ENCODE data around the gene MAST1. TPM values are rescaled to one million over a fixed set of nuclear protein-coding genes. Genes with fewer than 3 reads are reported as not detected.

Gene MAST1
- total RNA-seq, 2 experiments from 2014 or later = 1.2 to 1.5 TPM

DNA sequence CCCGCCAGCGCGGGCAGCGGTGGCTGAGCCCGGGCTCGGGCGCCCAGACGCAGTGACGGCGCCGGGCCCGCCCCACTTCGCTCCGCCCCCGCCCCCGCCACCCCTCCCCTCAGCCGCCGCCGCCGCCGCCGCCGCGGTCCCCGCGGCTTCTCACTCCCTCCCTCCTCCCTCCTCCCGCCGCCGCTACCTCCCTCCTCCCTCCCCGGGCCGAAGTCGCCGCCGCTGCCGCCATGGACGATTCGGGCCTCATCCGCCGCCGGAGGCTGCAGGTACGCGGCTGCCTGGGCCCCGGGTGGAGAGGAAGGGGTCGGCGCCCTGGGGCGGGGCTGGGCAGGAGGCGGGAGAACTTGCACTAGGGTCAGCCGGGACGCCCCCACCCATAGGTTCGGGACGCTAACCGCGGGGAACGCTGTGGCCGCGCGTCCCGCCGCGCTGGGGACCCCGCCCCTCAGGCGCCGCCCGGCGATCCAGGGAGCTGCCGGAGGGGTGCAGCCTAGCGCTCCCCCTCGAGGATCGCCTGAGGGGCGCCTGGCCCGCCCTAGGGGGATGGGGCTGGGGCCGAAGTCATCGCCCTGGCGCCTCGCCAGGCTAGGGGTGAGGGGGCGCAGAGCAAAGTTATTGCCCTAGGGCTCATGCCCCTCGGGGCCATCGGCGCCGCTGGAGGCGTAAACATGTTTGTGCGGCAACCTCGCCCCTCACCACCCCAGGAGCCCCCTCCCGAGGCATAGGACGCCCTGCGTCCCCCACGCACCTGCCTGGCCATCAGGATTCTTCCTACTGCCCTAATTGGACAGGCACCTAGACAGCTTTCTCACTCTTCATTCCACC is 4.4 kb upstream of the MAST1 start:
- H3K27ac Mint-ChIP-seq = no peak overlapping the region
- intact Hi-C loops (cut with micrococcal nuclease) = no loop called here

DNA sequence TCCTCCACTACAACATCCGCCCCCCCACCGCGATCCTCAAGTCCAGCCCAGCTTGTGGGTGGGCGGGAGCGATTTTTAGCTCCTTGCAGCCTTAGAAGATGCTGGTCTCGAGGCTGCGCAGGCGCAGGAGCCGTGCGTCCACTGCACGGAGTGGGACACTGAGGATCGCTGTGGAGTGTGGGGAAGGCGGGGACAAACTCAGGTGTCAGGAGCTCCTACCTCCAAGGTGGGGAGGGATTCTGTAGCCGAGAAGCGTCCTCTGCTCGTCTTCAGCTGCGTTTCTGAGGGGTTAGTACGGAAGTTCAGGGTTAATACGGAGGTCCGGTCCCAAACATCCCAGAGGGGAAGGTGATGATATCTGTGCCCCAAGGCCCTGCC is 3.8 kb upstream of the MAST1 start, which contains the start of gene RTBDN:
RTBDN (minus strand) TSS at position 14 of the 378 bp plus-strand sequence. CDS start 4,600 bp downstream, outside the sequence.
- DNase-seq = no peak
- H3K9me3 Mint-ChIP-seq = no peaks in the 10 kb centered on the region
- CTCF ChIA-PET = interaction anchor here (1.2 to 2.0 kb wide), 3 partner anchors 13 to 74 kb away, joined by 4 to 5 read pairs (median 4); no protein-coding TSS in a partner anchor
- no peaks in the 10 kb centered on the region for H3K36me3 Mint-ChIP-seq (ENCODE audit: low read depth)
- no peak within 1 kb of the TSS for H3K4me3 Mint-ChIP-seq
- H3K27me3 Mint-ChIP-seq (ENCODE audit: low read depth) = peaks cover 69% of the 10 kb centered on the region
- no peak within 1 kb of the TSS for H3K27ac Mint-ChIP-seq
- peaks cover 24% of the 10 kb centered on the region for H3K4me1 Mint-ChIP-seq (ENCODE audit: low read depth)
- intact Hi-C loops (cut with micrococcal nuclease) = no loop called here

More for the DNA sequence above, 4.4 kb upstream of the MAST1 start:
- H3K9me3 Mint-ChIP-seq = no peaks in the 10 kb centered on the region
- no peaks in the 10 kb centered on the region for H3K36me3 Mint-ChIP-seq (ENCODE audit: low read depth)
- H3K4me3 Mint-ChIP-seq = no peak overlapping the region
- H3K4me1 Mint-ChIP-seq (ENCODE audit: low read depth) = peaks cover 19% of the 10 kb centered on the region
- H3K27me3 Mint-ChIP-seq (ENCODE audit: low read depth) = peaks cover 68% of the 10 kb centered on the region
- CTCF ChIA-PET = interaction anchor here (1.2 to 2.0 kb wide), 3 partner anchors 13 to 73 kb away, joined by 4 to 5 read pairs (median 4); no protein-coding TSS in a partner anchor
- peak; percentile 43 for DNase-seq

DNA sequence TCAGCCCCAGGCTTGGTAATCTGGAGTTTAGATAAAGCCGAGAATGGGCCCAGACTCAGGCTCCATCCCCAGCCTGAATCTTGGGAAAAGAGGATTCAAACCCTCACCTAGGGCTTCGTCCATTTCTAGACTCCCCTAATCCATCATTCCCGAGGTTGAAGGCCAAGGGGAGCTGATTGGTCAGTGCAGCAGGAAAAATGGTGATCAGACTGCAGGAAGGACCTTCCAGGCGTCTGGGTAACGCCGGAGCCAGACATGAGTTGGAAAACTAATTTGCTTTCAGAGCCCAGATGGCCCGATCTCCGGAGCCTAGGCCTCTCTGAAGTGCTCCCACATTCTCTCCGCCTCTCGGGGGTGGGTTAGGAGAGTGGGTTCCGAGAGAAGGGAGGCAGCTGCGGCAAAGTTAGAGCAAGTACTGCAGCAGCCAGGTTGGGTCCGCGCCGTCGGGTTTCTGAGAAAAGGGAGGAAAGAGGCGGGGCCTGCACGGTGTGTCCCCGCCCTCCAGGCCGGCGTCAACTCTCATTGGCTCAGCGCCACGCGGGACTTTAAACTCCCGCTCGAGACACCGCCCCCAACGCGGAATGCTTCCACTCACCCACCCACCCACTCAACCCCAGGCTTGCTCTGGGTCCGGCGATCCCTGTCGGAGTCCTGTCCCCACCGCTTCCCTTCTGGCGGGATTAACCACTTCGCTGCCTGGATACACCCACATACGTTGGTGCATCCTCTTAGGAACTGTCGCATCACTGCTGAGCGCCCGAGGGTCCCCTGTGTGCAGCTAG is 3.1 kb upstream of the MAST1 start:
- Mint-ChIP-seq H3K4me3 (no peak overlapping the region), H3K4me1 (ENCODE audit: low read depth) (peaks cover 27% of the 10 kb centered on the region), H3K27ac (no peak overlapping the region), H3K27me3 (ENCODE audit: low read depth) (peaks cover 69% of the 10 kb centered on the region), H3K9me3 (no peaks in the 10 kb centered on the region), H3K36me3 (ENCODE audit: low read depth) (no peaks in the 10 kb centered on the region)
- intact Hi-C loops (cut with micrococcal nuclease) = no loop called here
- CTCF ChIA-PET = interaction anchor here (1.2 to 2.0 kb wide), 3 partner anchors 12 to 75 kb away, joined by 4 to 5 read pairs (median 4); no protein-coding TSS in a partner anchor
- DNase-seq = peak; percentile 21

DNA sequence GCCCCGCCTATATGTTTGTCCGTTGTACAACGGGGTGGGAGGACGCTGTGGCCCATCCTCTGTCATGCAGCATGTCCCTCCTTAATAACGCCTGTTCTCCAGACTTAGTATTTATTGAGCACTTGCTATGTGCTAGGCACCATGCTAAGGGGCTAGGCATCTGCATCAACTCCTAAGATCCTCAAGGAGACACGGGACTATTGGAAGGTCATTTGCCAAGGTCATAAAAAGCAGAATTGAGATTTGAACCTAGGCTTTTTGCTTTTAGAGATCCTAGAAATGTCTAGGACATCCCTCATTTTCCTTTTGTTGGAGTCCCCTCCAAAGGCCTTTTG is 1.8 kb upstream of the MAST1 start:
- H3K9me3 Mint-ChIP-seq = no peaks in the 10 kb centered on the region
- H3K4me1 Mint-ChIP-seq (ENCODE audit: low read depth) = peaks cover 38% of the 10 kb centered on the region
- no peaks in the 10 kb centered on the region for H3K36me3 Mint-ChIP-seq (ENCODE audit: low read depth)
- CTCF ChIA-PET = interaction anchor here (0.8 to 1.3 kb wide), 4 partner anchors 12 to 129 kb away, joined by 3 to 6 read pairs (median 4); no protein-coding TSS in a partner anchor
- DNase-seq = no peak
- H3K4me3 Mint-ChIP-seq = no peak overlapping the region
- H3K27me3 Mint-ChIP-seq (ENCODE audit: low read depth) = peaks cover 73% of the 10 kb centered on the region
- intact Hi-C loops (cut with micrococcal nuclease) = no loop called here
- no peak overlapping the region for H3K27ac Mint-ChIP-seq

DNA sequence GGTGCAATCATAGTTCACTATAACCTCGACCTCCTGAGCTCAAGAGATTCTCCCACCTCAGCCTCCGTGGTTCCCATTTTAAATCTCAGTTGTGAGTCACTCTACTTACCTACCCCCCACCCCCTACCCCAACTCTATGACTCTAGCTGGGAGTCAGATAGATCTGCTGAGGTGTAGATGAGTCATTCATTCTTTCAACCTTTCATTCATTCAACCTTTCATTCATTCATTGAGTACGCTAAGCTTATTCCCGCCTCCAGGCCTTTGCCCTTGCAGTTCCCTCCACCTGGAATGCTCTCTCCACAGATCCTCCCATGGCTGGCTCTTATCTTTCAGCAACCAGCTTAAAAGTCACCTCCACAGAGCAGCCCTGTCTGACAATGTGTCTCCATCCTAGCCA is 1.1 kb upstream of the MAST1 start:
- Mint-ChIP-seq H3K36me3 (ENCODE audit: low read depth) (no peaks in the 10 kb centered on the region), H3K9me3 (no peaks in the 10 kb centered on the region), H3K27me3 (ENCODE audit: low read depth) (peaks cover 72% of the 10 kb centered on the region), H3K4me3 (no peak overlapping the region), H3K27ac (no peak overlapping the region), H3K4me1 (ENCODE audit: low read depth) (peaks cover 39% of the 10 kb centered on the region)
- CTCF ChIA-PET = interaction anchor here (0.6 to 1.5 kb wide), 9 partner anchors 10 to 128 kb away, joined by 3 to 6 read pairs (median 5); no protein-coding TSS in a partner anchor
- peak; percentile 22 for DNase-seq
- intact Hi-C loops (cut with micrococcal nuclease) = no loop called here

DNA sequence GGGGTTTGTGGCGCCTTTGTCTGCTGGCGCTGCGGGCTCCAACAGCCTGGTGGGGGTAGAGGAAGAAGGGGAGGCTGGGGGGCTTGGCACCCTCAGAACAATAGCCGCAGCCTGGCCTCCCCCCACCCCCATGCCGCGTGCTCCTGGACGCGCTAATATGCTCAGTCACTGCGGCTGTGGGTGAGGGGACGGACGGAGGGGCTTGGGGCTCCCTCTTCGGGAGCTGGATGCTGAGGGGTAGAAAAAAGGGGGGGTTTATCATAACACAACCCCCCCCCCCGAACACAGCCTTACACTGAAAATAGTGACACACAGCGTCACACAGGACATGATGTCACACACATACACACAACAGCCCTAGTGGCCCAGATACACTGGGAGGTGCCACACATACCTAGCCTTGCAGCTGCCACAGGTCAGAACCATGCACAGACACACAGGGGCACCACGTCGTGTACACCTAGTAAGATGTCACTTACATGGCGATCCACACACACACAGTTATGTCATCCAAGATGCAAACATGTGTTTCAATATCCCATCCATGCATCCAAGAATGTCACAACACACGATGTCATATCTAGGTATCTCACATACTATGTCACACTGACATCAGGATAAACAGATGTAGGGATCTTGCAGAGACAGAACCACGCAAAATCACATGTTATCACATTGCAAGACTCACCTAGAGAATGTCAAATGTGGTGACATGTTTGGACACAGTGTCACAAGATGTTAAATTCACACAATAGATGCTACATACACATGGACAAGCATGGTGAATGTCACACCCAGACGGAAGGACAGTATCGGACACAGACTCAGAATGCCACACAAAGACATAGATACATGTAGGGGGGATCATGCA is 806 bp downstream of the MAST1 start:
- DNase-seq = peak; percentile 44
- intact Hi-C loops (cut with micrococcal nuclease) = no loop called here
- H3K4me1 Mint-ChIP-seq (ENCODE audit: low read depth) = peaks cover 31% of the 10 kb centered on the region
- peak overlapping the region; percentile 51 for H3K4me3 Mint-ChIP-seq
- peaks cover 74% of the 10 kb centered on the region for H3K27me3 Mint-ChIP-seq (ENCODE audit: low read depth)
- H3K9me3 Mint-ChIP-seq = no peaks in the 10 kb centered on the region
- CTCF ChIA-PET = interaction anchor here (0.6 kb wide), 1 partner anchor 10 kb away, joined by 6 read pairs; no protein-coding TSS in a partner anchor
- no peaks in the 10 kb centered on the region for H3K36me3 Mint-ChIP-seq (ENCODE audit: low read depth)
- no peak overlapping the region for H3K27ac Mint-ChIP-seq

DNA sequence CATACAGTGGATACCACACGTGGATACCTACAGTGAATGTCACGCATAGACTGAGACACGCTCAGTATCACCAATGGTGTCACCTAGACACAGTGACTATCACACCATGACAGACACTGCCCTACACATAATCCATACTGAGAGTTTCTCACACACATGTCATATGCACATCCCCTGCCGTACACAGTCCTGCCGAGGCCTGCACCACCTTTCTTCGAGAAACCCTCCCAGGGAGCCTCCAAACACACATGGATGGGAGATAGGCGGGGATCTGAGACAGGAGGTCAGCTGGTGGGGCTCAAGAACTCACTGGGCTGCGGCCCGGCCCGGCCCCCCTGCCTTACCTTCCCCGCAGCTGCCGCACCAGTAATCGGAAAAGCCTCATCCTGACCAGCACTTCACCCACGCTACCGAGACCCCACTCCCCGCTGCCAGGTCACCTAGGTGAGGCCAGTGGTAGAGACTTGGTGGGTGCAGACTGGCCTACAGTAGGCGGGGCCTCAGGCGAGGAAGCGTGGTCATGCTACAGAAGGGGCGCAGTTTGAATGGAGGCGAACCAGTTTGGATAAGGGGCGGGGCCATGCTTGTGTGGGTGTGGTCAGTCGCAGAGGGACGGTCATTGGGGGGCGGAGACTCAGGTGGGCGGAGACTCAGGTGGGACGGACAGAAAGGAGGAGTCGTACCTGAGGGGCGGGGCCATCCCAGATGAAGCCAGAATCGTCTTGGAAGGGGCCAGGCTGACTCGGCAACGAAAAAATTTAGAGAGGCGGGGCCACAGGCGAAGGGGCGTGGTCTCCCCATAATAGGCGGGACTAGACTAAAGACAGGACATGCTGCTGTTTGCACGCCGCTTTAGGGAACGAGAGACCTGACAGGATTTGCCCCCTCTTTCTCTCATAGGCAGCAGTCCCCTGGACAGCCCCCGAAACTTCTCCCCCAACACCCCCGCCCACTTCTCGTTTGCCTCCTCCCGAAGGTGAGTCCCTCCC is 2.1 kb downstream of the MAST1 start:
- Mint-ChIP-seq H3K27me3 (ENCODE audit: low read depth) (peaks cover 69% of the 10 kb centered on the region), H3K4me3 (no peak overlapping the region), H3K4me1 (ENCODE audit: low read depth) (peaks cover 26% of the 10 kb centered on the region), H3K36me3 (ENCODE audit: low read depth) (no peaks in the 10 kb centered on the region), H3K9me3 (no peaks in the 10 kb centered on the region), H3K27ac (no peak overlapping the region)
- DNase-seq = peak; percentile 67
- CTCF ChIA-PET = no interaction called here
- intact Hi-C loops (cut with micrococcal nuclease) = loop anchor here (1.0 kb wide), 1 partner anchor 65 kb away; the partner anchor contains the start of gene HOOK2

DNA sequence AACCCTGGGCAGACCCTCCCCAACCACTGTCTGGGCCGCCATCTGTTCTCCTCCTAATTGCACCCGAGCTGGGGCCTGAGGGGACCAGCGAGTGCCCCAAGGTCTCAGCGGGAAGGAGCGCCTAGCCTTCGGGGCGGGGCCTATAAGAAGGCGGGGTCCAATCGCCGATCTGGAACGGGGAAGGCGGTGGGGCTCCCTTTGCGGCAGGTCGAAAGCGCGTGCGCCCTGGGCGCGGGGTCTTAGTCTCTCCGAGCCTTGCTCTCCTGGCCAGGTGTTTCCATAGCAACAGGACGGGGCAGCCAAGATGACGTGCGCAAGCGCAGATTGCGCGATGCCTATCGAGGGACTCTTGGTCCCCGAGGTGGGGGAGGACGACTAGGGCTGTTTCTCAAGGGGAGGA is 2.8 kb downstream of the MAST1 start:
- Mint-ChIP-seq H3K4me1 (ENCODE audit: low read depth) (peaks cover 26% of the 10 kb centered on the region), H3K27me3 (ENCODE audit: low read depth) (peaks cover 64% of the 10 kb centered on the region), H3K9me3 (no peaks in the 10 kb centered on the region), H3K36me3 (ENCODE audit: low read depth) (no peaks in the 10 kb centered on the region), H3K4me3 (no peak overlapping the region), H3K27ac (no peak overlapping the region)
- no peak for DNase-seq
- intact Hi-C loops (cut with micrococcal nuclease) = no loop called here
- CTCF ChIA-PET = interaction anchor here (0.8 kb wide), 1 partner anchor 75 kb away, joined by 5 read pairs; no protein-coding TSS in a partner anchor

DNA sequence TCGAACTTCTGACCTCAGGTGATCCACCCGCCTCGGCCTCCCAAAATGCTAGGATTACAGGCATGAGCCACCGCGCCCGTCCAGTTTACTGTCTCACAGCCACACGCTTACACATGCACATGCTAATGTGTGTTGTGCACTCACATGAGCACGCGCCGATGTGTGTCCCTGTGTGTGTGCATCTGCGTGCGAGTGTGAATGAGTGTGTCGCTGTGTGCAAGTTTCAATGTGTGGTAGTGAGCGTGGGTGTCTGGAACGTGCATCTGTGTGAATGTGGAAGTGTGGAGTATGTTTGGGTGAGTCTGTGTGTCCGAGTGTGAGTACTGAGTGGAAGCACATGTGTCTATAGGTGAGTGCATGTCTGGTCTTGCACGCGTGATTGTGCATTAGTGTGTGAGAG is 4.2 kb downstream of the MAST1 start:
- no peak overlapping the region for H3K4me3 Mint-ChIP-seq
- no peak for DNase-seq
- intact Hi-C loops (cut with micrococcal nuclease) = no loop called here
- CTCF ChIA-PET = no interaction called here
- H3K4me1 Mint-ChIP-seq (ENCODE audit: low read depth) = peaks cover 25% of the 10 kb centered on the region
- H3K9me3 Mint-ChIP-seq = no peaks in the 10 kb centered on the region
- no peaks in the 10 kb centered on the region for H3K36me3 Mint-ChIP-seq (ENCODE audit: low read depth)
- H3K27me3 Mint-ChIP-seq (ENCODE audit: low read depth) = peaks cover 55% of the 10 kb centered on the region
- no peak overlapping the region for H3K27ac Mint-ChIP-seq

DNA sequence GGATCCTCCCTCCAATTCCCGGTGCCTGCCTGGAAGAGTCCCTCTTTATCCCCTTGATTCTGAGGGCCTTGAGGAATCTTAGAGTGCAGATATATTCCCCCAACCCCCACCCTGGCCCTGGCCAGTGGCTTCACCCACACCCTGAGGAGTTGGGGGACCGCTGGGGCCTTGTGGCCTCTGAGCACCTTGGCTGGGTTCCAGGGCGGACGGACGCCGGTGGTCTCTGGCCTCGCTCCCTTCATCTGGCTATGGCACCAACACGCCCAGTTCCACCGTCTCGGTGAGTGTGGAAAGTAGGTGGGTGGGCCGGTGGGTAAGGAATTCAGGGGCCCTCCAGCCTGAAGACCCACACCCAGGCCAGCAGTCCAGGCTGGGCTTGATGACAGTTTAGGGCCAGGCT is 5.0 kb downstream of the MAST1 start:
- no peak for DNase-seq
- intact Hi-C loops (cut with micrococcal nuclease) = no loop called here
- Mint-ChIP-seq H3K4me1 (ENCODE audit: low read depth) (peaks cover 23% of the 10 kb centered on the region), H3K4me3 (no peak overlapping the region), H3K27ac (no peak overlapping the region), H3K9me3 (no peaks in the 10 kb centered on the region), H3K27me3 (ENCODE audit: low read depth) (peaks cover 51% of the 10 kb centered on the region), H3K36me3 (ENCODE audit: low read depth) (no peaks in the 10 kb centered on the region)
- CTCF ChIA-PET = interaction anchor here (0.6 to 1.5 kb wide), 3 partner anchors 83 to 268 kb away, joined by 3 read pairs; no protein-coding TSS in a partner anchor
